Osteocyte (in vitro differentiated cells): ENCODE data around the gene OR1F1. TPM values are rescaled to one million over a fixed set of nuclear protein-coding genes. Genes with fewer than 3 reads are reported as not detected.

ENCODE experiments used
- DNase-seq: peaks from one replicate; pipeline ENCODE4 v3.0.0; 2021; ENCODE audit warnings: mixed read lengths; ENCODE audit not compliant: unreplicated experiment; ENCODE audit errors: extremely low spot score
- H3K27ac Mint-ChIP-seq: one replicate; pipeline ENCODE4 v1.8.0; 2021; ENCODE audit warnings: mild to moderate bottlenecking, mixed read lengths; ENCODE audit not compliant: unreplicated experiment
- H3K27me3 Mint-ChIP-seq: one replicate; pipeline ENCODE4 v1.8.0; 2021; ENCODE audit warnings: mixed read lengths; ENCODE audit not compliant: unreplicated experiment
- H3K36me3 Mint-ChIP-seq: one replicate; pipeline ENCODE4 v1.8.0; 2021; ENCODE audit warnings: mixed read lengths; ENCODE audit not compliant: unreplicated experiment
- H3K4me1 Mint-ChIP-seq: one replicate; pipeline ENCODE4 v1.8.0; 2021; ENCODE audit warnings: mixed read lengths; ENCODE audit not compliant: unreplicated experiment
- H3K4me3 Mint-ChIP-seq: one replicate; pipeline ENCODE4 v1.8.0; 2021; ENCODE audit warnings: mild to moderate bottlenecking, moderate library complexity, mixed read lengths; ENCODE audit not compliant: unreplicated experiment
- H3K9me3 Mint-ChIP-seq: one replicate; pipeline ENCODE4 v1.8.0; 2021; ENCODE audit warnings: mixed read lengths; ENCODE audit not compliant: unreplicated experiment
- CTCF ChIP-seq: fragments of 200-600 bp; sonication (generic); IDR thresholded peaks from 2 replicates; pipeline ENCODE4 v1.5.0; 2021; ENCODE audit warnings: antibody characterized with exemption, mild to moderate bottlenecking, moderate library complexity
- total RNA-seq: library from RNA; stranded (reverse); gene quantifications from 2 replicates; pipeline ENCODE4 v1.2.1, GENCODE V29; 2021

Gene OR1F1
- total RNA-seq, 1 donor from 2014 or later = not detected

- peaks cover 30% of the 10 kb centered on the region for H3K4me1 Mint-ChIP-seq
- no peak for TF ChIP-seq CTCF
- no peak for DNase-seq
- no peaks in the 10 kb centered on the region for H3K9me3 Mint-ChIP-seq
- no peaks in the 10 kb centered on the region for H3K36me3 Mint-ChIP-seq
- peaks cover 20% of the 10 kb centered on the region for H3K27me3 Mint-ChIP-seq
- H3K27ac Mint-ChIP-seq = peak overlapping the region; percentile 56
- peak overlapping the region; percentile 85 for H3K4me3 Mint-ChIP-seq
These were observed 1.9 kb downstream of the OR1F1 start for GRCh38 chr16:3189869-3190268.

GRCh38 chr16:3190949-3191353 is 2.9 kb downstream of the OR1F1 start:
- H3K9me3 Mint-ChIP-seq = no peaks in the 10 kb centered on the region
- H3K4me1 Mint-ChIP-seq = peaks cover 30% of the 10 kb centered on the region
- H3K27ac Mint-ChIP-seq = no peak overlapping the region
- H3K4me3 Mint-ChIP-seq = peak overlapping the region; percentile 56
- peaks cover 21% of the 10 kb centered on the region for H3K27me3 Mint-ChIP-seq
- H3K36me3 Mint-ChIP-seq = no peaks in the 10 kb centered on the region
- TF ChIP-seq CTCF = no peak
- DNase-seq = no peak

GRCh38 chr16:3192476-3193019 is 4.5 kb downstream of the OR1F1 start:
- DNase-seq = no peak
- no peaks in the 10 kb centered on the region for H3K9me3 Mint-ChIP-seq
- no peak overlapping the region for H3K27ac Mint-ChIP-seq
- H3K4me3 Mint-ChIP-seq = no peak overlapping the region
- H3K4me1 Mint-ChIP-seq = peaks cover 30% of the 10 kb centered on the region
- peaks cover 23% of the 10 kb centered on the region for H3K27me3 Mint-ChIP-seq
- H3K36me3 Mint-ChIP-seq = no peaks in the 10 kb centered on the region
- TF ChIP-seq CTCF = no peak

- Mint-ChIP-seq H3K27ac (no peak overlapping the region), H3K27me3 (peaks cover 28% of the 10 kb centered on the region), H3K9me3 (no peaks in the 10 kb centered on the region), H3K4me1 (peaks cover 25% of the 10 kb centered on the region), H3K4me3 (no peak overlapping the region), H3K36me3 (no peaks in the 10 kb centered on the region)
- TF ChIP-seq CTCF = no peak
- no peak for DNase-seq
These were observed 5.5 kb downstream of the OR1F1 start for GRCh38 chr16:3193221-3194212.

GRCh38 chr16:3194792-3195191 is 6.8 kb downstream of the OR1F1 start:
- no peaks in the 10 kb centered on the region for H3K36me3 Mint-ChIP-seq
- no peak for TF ChIP-seq CTCF
- H3K4me1 Mint-ChIP-seq = peaks cover 17% of the 10 kb centered on the region
- H3K27ac Mint-ChIP-seq = no peak overlapping the region
- H3K27me3 Mint-ChIP-seq = peaks cover 28% of the 10 kb centered on the region
- no peak overlapping the region for H3K4me3 Mint-ChIP-seq
- no peaks in the 10 kb centered on the region for H3K9me3 Mint-ChIP-seq
- no peak for DNase-seq
